Duodenal mucosa (tissue), 2 donors: Measurements from ENCODE around the gene CNTN5.

ENCODE experiments used
- H3K27ac ChIP-seq: one replicate; pipeline ENCODE4 v1.7.0; 2013; ENCODE audit warnings: low read depth, low read length
- H3K27me3 ChIP-seq, 2 donors: one replicate each; pipeline ENCODE4 v1.7.0; 2013; ENCODE audit warnings: low read length in 2 of 2, control low read depth in 1 of 2; ENCODE audit not compliant: insufficient read depth in 2 of 2, control insufficient read depth in 1 of 2
- H3K36me3 ChIP-seq, 2 donors: one replicate each; pipeline ENCODE4 v1.7.0; 2013; ENCODE audit warnings: low read length in 2 of 2, control low read depth in 1 of 2; ENCODE audit not compliant: insufficient read depth in 2 of 2, control insufficient read depth in 1 of 2
- H3K4me1 ChIP-seq, 2 donors: one replicate each; pipeline ENCODE4 v1.7.0; 2013; ENCODE audit warnings: low read length in 2 of 2, control low read depth in 1 of 2; ENCODE audit not compliant: insufficient read depth in 2 of 2, control insufficient read depth in 1 of 2
- H3K4me3 ChIP-seq, 2 donors: one replicate each; pipeline ENCODE4 v1.7.0; 2013; ENCODE audit warnings: low read length in 2 of 2, low read depth in 1 of 2
- H3K9ac ChIP-seq, 2 donors: one replicate each; pipeline ENCODE4 v1.7.0; 2013; ENCODE audit warnings: low read length in 2 of 2, low read depth in 1 of 2
- H3K9me3 ChIP-seq, 2 donors: one replicate each; pipeline ENCODE4 v1.7.0; 2013; ENCODE audit warnings: low read length in 2 of 2, control low read depth in 1 of 2; ENCODE audit not compliant: control insufficient read depth in 1 of 2

CNTN5 gene

DNA sequence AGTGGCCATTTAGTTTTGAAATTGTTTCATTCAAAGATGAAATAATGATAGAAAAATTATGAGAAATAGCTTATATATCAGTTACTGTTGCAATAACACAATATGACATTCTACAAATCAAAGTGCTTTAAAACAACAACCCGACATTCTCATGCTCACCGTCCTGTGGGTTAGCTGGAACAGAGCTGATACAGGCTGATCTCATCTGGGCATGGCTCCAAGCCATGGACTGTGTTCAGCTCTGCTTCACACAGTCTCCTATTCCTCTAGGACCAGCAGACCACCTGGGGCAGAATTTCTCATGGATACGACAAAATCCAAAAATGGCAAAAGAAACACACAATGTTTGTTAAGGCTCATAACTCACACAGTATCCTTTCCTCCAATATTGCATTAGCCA lies 178.6 kb downstream of the CNTN5 start:
- no peak overlapping the region for H3K27ac ChIP-seq
- no peak overlapping the region for H3K9ac ChIP-seq
- H3K27me3 ChIP-seq = no peaks in the 10 kb centered on the region
- no peaks in the 10 kb centered on the region for H3K36me3 ChIP-seq
- no peaks in the 10 kb centered on the region for H3K4me1 ChIP-seq
- no peaks in the 10 kb centered on the region for H3K9me3 ChIP-seq
- H3K4me3 ChIP-seq = no peak overlapping the region

DNA sequence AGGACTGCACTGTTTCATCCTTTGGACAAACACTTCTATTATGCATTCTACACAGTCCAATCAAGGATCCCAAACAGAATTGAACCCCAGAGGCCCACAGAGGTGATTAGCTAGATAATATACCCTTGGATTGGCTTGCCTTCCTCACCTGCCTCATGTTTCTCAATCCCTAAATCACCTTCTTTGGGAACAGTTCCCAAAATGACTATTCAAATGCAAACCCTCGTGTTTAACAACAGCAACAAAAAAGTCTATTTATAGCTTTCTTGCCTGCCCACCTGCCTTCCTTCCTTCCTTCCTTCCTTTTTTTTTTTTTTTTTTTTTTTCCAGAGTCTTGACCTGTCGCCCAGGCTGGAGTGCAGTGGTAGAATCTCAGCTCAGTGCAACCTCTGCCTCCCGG lies 180.0 kb downstream of the CNTN5 start:
- Histone ChIP-seq H3K4me3 (no peak overlapping the region), H3K9me3 (no peaks in the 10 kb centered on the region), H3K36me3 (no peaks in the 10 kb centered on the region), H3K27me3 (no peaks in the 10 kb centered on the region), H3K4me1 (no peaks in the 10 kb centered on the region), H3K27ac (no peak overlapping the region), H3K9ac (no peak overlapping the region)

DNA sequence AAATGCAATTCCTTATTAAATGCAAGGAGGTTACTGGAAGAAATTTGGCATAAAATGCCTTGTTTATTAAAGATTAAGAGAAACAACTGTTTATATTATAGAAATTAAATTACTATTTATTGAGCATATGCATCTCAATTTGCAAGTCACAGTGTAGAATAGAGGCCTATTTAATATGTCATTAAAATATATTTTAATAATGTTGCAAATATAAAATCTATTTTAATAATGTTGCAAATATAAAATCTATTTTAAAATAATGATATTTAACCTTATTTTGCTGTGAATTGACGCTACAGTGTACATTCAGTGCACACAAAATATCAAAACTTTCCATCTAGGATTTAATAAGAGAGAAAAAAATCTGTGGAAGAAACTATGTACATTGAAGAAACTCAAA lies 188.1 kb downstream of the CNTN5 start:
- Histone ChIP-seq H3K9ac (no peak overlapping the region), H3K4me1 (no peaks in the 10 kb centered on the region)

DNA sequence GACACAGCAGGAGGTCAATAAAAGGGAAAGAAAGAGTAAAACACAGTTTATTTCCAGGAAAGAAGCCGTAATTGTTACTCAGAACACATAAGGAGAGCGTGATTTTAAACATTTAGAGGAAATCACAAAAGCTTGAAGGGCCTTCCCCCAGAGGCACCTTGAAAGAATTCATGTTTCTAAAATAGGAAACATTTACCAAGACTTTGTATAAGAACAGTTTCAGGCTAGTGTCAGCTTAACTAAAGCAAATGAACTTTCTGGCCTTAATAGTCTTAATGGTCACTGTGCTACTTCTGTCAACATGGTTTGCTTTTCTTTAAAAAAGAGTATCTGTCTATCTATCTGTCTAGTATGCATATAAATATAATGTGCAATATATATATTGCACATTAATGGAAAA lies 208.8 kb downstream of the CNTN5 start:
- H3K27ac ChIP-seq = no peak overlapping the region
- no peaks in the 10 kb centered on the region for H3K27me3 ChIP-seq
- no peak overlapping the region for H3K4me3 ChIP-seq
- no peak overlapping the region for H3K9ac ChIP-seq
- peaks cover 0 to 3% of the 10 kb centered on the region in 2 donors for H3K9me3 ChIP-seq
- no peaks in the 10 kb centered on the region for H3K4me1 ChIP-seq
- H3K36me3 ChIP-seq = no peaks in the 10 kb centered on the region

More for the DNA sequence above, 188.1 kb downstream of the CNTN5 start:
- Histone ChIP-seq H3K27ac (no peak overlapping the region), H3K4me3 (no peak overlapping the region), H3K27me3 (no peaks in the 10 kb centered on the region), H3K9me3 (peaks cover 0 to 2% of the 10 kb centered on the region in 2 donors), H3K36me3 (no peaks in the 10 kb centered on the region)

DNA sequence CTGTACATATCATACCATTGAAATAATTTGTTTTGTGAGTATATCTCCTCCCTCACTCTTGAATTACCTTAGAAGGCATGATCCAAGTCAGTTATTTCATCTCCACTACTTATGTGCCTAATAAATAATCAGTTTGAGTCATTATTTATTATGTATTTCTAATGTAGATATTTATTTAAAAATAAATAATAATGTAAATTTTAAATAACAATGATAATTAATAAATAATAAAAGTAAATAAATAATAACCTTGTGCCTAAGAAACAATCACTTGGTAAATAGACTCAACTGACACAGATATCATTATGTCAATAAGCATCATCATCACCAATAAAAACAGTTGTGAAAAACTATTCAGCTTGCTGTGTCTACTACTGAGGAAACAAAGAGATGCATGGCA lies 213.8 kb downstream of the CNTN5 start:
- Histone ChIP-seq H3K9ac (no peak overlapping the region), H3K4me3 (no peak overlapping the region), H3K4me1 (no peaks in the 10 kb centered on the region), H3K9me3 (peaks cover 0 to 3% of the 10 kb centered on the region in 2 donors), H3K27me3 (no peaks in the 10 kb centered on the region), H3K36me3 (no peaks in the 10 kb centered on the region), H3K27ac (no peak overlapping the region)

DNA sequence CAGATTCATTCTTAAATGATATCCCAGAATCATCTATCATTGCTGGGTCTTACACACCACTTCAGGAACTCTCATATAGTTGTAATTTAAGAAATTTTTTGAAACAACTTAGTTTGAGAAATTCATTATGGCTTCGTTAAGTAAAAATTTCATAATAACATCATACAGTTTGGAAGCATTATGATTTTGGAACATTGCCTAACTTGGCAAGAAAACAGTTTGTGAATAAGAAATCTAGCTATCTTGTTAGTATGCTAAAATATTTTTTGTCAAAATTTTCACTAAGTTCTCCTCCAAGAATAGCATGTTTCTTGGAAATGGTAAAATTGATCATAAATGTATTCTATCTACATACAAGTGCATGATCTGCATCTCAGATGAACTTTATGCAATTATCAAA lies 217.7 kb downstream of the CNTN5 start:
- Histone ChIP-seq H3K9me3 (peaks cover 5% of the 10 kb centered on the region in 2 donors), H3K4me1 (no peaks in the 10 kb centered on the region), H3K9ac (no peak overlapping the region), H3K4me3 (no peak overlapping the region), H3K27ac (no peak overlapping the region), H3K27me3 (no peaks in the 10 kb centered on the region), H3K36me3 (no peaks in the 10 kb centered on the region)

DNA sequence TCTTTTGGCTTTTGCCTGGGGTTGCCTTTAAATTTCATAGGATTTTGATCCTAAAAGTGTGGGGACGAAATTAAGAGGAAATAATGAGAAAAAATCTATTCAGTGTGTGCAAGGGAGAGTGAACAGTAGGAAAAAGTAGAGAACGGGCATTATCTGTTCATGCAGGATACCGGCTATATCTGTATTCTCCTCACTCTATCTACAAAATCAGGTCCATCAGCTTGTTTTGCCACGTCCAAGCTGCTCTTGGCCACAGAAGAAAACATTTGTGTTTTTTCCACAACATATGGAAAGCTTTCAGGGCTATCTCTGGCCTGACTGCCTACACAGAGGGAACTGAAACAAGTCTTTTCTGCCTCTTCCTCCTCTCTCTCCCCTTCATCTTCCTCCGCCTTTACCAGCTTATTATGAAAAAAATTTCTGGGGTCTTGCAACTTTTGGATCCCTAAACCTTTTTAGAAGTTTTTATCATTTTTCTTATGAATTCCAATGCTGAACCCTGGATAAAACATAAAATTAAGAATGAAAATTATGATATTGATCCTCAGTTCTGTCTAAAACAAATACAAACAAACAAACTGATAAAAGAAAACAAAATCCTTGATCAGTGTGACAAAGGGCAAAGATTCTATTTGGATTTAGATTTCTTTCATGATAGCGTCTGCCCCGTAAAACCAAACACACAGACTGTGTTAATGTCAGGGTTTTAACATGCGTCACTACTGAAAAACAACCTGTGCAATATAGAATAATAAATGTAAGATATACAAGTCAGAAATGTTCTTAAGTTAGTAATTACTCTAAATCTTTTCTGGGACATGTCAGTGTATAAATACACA lies 219.7 kb downstream of the CNTN5 start:
- no peaks in the 10 kb centered on the region for H3K36me3 ChIP-seq
- H3K4me1 ChIP-seq = no peaks in the 10 kb centered on the region
- no peak overlapping the region for H3K27ac ChIP-seq

DNA sequence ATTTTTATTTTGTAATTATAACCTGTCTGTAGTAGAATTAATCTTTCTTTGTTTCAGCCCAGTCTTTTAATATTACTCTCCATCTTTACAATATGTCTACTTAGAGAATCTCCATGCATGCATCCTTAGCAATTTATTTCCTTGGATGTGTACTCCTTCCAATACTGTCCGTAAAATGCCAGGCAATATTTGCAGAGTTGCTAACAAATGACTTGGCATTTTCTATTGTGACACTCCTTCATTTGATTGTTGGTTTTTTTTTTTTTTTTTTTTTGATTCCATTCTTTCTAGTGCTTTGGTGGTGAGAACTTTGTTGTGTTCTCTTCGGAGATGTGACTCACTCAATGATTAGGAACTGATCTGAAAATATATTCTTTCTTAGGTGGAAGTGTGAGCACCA lies 220.3 kb downstream of the CNTN5 start:
- no peak overlapping the region for H3K9ac ChIP-seq
- H3K36me3 ChIP-seq = no peaks in the 10 kb centered on the region
- H3K27me3 ChIP-seq = no peaks in the 10 kb centered on the region
- no peaks in the 10 kb centered on the region for H3K4me1 ChIP-seq
- no peak overlapping the region for H3K4me3 ChIP-seq
- H3K9me3 ChIP-seq = peaks cover 5 to 9% of the 10 kb centered on the region in 2 donors
- H3K27ac ChIP-seq = no peak overlapping the region

More for the DNA sequence above, 219.7 kb downstream of the CNTN5 start:
- H3K9ac ChIP-seq = no peak overlapping the region
- no peaks in the 10 kb centered on the region for H3K27me3 ChIP-seq
- H3K9me3 ChIP-seq = peaks cover 5% of the 10 kb centered on the region in 2 donors
- no peak overlapping the region for H3K4me3 ChIP-seq

DNA sequence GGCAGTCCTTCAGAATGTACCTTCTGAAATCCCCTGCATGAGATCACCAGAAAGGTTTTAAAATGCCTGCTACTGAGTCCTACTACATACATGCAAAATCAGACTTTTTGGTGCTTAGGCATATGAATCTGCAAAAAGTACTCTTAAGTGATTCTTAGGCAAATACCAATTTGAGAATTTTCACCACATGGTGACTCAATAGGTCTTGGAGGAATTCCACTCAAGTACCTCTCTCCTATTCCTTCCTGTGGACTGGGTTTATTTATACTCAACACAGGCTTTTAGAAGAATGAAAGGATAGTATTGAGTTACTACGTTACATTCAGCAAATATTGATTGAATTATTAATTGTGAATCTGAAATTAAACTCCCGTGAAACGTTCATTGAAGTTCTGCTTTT lies 223.9 kb downstream of the CNTN5 start:
- Histone ChIP-seq H3K9me3 (peaks cover 5 to 11% of the 10 kb centered on the region in 2 donors), H3K27ac (no peak overlapping the region), H3K4me1 (no peaks in the 10 kb centered on the region), H3K9ac (no peak overlapping the region), H3K27me3 (no peaks in the 10 kb centered on the region), H3K4me3 (no peak overlapping the region), H3K36me3 (no peaks in the 10 kb centered on the region)

DNA sequence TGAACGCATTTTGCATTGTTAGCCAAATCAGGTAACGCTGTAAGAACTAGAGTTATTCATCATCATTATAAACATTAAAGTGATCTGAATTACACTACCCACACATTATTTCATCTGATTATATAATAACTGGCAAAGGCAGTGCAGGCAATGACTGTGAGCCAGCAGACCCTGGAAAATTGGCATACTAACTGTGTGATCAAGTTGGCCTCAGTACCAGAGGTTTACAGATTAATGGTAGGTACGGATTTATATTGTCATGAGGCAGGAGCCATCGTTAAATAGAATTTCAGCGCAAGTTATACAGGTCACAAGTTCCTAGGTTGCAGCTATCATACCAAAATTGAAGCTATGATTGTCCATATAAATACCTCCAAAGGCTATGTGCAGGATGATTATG lies 225.4 kb downstream of the CNTN5 start:
- Histone ChIP-seq H3K27me3 (no peaks in the 10 kb centered on the region), H3K36me3 (no peaks in the 10 kb centered on the region), H3K4me3 (no peak overlapping the region), H3K4me1 (no peaks in the 10 kb centered on the region), H3K9ac (no peak overlapping the region), H3K27ac (no peak overlapping the region), H3K9me3 (peaks cover 5 to 15% of the 10 kb centered on the region in 2 donors)
